H1 (cell line): Measurements from ENCODE around the gene BSN. TPM values are rescaled to one million over a fixed set of nuclear protein-coding genes. Genes with fewer than 3 reads are reported as not detected.
A peak's percentile ranks its signal among the peaks of the same experiment; 100 is the strongest.

Experiments
- CTCF ChIA-PET: fragments of 300-600 bp; sonication (Branson Sonifier 250); formaldehyde crosslinking; loops from one replicate; lab custom pipeline; 2021; ENCODE audit not compliant: partially characterized antibody; lab: Charles Lee
- POLR2A ChIA-PET: fragments of 300-600 bp; sonication (Branson Sonifier 250); formaldehyde crosslinking; loops from one replicate; lab custom pipeline; 2021; ENCODE audit warnings: inconsistent platforms; ENCODE audit not compliant: partially characterized antibody; lab: Charles Lee
- DNase-seq, 2 experiments: peaks; one replicate each; pipeline versions ENCODE4 v3.0.0 to v3.0.0-alpha.2; 2010 to 2022; ENCODE audit warnings: low spot score in 2 of 2, low read depth in 1 of 2, mixed read lengths in 1 of 2
- FAIRE-seq: peaks from 2 replicates; lab custom pipeline; 2011; peaks lifted over from hg19 to GRCh38; lab: Jason Lieb, UNC
- H2AFZ ChIP-seq: 2 replicates; pipeline ENCODE4 v1.8.1; 2012; ENCODE audit warnings: low read length, inconsistent platforms
- H2AK5ac ChIP-seq: 2 replicates; pipeline ENCODE4 v1.6.1; 2013; ENCODE audit warnings: low read depth, low read length
- H2BK120ac ChIP-seq: replicated peaks from 2 replicates; pipeline ENCODE3; 2013; ENCODE audit warnings: low read depth, low read length, inconsistent platforms
- H2BK12ac ChIP-seq: 2 replicates; pipeline ENCODE4 v1.6.1; 2013; ENCODE audit warnings: low read depth, low read length
- H2BK15ac ChIP-seq: 2 replicates; pipeline ENCODE4 v1.6.1; 2013; ENCODE audit warnings: low read length
- H2BK20ac ChIP-seq: 2 replicates; pipeline ENCODE4 v1.6.1; 2013; ENCODE audit warnings: low read length
- H2BK5ac ChIP-seq: 2 replicates; pipeline ENCODE4 v1.6.1; 2013; ENCODE audit warnings: low read depth, low read length
- H3K14ac ChIP-seq: 2 replicates; pipeline ENCODE4 v1.6.1; 2013; ENCODE audit warnings: inconsistent platforms; ENCODE audit not compliant: insufficient read length
- H3K18ac ChIP-seq: 2 replicates; pipeline ENCODE4 v1.6.1; 2013; ENCODE audit warnings: low read length; ENCODE audit errors: extremely low read depth
- H3K23ac ChIP-seq: 2 replicates; pipeline ENCODE4 v1.6.1; 2013; ENCODE audit warnings: inconsistent platforms; ENCODE audit not compliant: insufficient read length
- H3K23me2 ChIP-seq: 2 replicates; pipeline ENCODE4 v1.6.1; 2013; ENCODE audit warnings: low read depth, low read length
- H3K27ac ChIP-seq: 2 replicates; pipeline ENCODE4 v1.6.1; 2011; ENCODE audit warnings: low read depth, low read length, inconsistent platforms
- H3K27me3 ChIP-seq, 4 experiments: replicated peaks in 1 of 4; 1 replicate in 1 of 4; 2 replicates in 3 of 4; pipeline versions ENCODE4 v1.6.1 to v1.8.1; 2011 to 2013; ENCODE audit warnings: low read length in 3 of 4, mild to moderate bottlenecking in 3 of 4, inconsistent platforms in 2 of 4, mixed read lengths in 2 of 4, moderate library complexity in 1 of 4; ENCODE audit not compliant: control insufficient read depth in 3 of 4, insufficient read depth in 3 of 4; ENCODE audit errors: extremely low read depth in 1 of 4
- H3K36me3 ChIP-seq, 4 experiments: 2 replicates each; pipeline versions ENCODE4 v1.6.1 to v1.8.1; 2011 to 2013; ENCODE audit warnings: mild to moderate bottlenecking in 4 of 4, low read length in 3 of 4, moderate library complexity in 2 of 4, control low read depth in 1 of 4, inconsistent platforms in 1 of 4; ENCODE audit not compliant: insufficient read depth in 4 of 4, control insufficient read depth in 2 of 4
- H3K4ac ChIP-seq: replicated peaks from 2 replicates; pipeline ENCODE3; 2013; ENCODE audit warnings: low read length, low read depth, mixed read lengths, inconsistent platforms; ENCODE audit not compliant: insufficient read length
- H3K4me1 ChIP-seq, 4 experiments: replicated peaks in 1 of 4; 1 replicate in 1 of 4; 2 replicates in 3 of 4; pipeline versions ENCODE4 v1.6.1 to v1.8.1; 2011 to 2013; ENCODE audit warnings: low read length in 3 of 4, inconsistent platforms in 2 of 4, mixed read lengths in 1 of 4; ENCODE audit not compliant: insufficient read depth in 4 of 4, control insufficient read depth in 3 of 4
- H3K4me2 ChIP-seq, 2 experiments: 2 replicates each; pipeline versions ENCODE4 v1.6.1 to v1.8.1; 2011 to 2013; ENCODE audit warnings: low read depth in 2 of 2, low read length in 2 of 2, control low read depth in 1 of 2, inconsistent platforms in 1 of 2, mild to moderate bottlenecking in 1 of 2; ENCODE audit not compliant: insufficient read depth in 1 of 2
- H3K4me3 ChIP-seq, 4 experiments: fragments of 200-600, 300-600 bp in 1 of 4; sonication (generic), shearing (Covaris generic), sonication (Bioruptor Twin) in 1 of 4; 2 replicates each; pipeline versions ENCODE4 v1.5.1 to v1.8.1; 2011 to 2016; ENCODE audit warnings: low read length in 4 of 4, low read depth in 3 of 4, control low read depth in 2 of 4, inconsistent platforms in 2 of 4, mild to moderate bottlenecking in 2 of 4, mixed read lengths in 1 of 4, moderate library complexity in 1 of 4; ENCODE audit not compliant: insufficient read depth in 2 of 4; ENCODE audit errors: extremely low read depth in 1 of 4
- H3K56ac ChIP-seq: replicated peaks from 2 replicates; pipeline ENCODE3; 2013; ENCODE audit warnings: low read depth, mild to moderate bottlenecking, mixed read lengths, low read length, inconsistent platforms; ENCODE audit not compliant: insufficient read length
- H3K79me1 ChIP-seq: 2 replicates; pipeline ENCODE4 v1.6.1; 2013; ENCODE audit warnings: low read depth, low read length, control low read depth
- H3K79me2 ChIP-seq, 2 experiments: 2 replicates each; pipeline versions ENCODE4 v1.6.1 to v1.8.1; 2012 to 2013; ENCODE audit warnings: low read length in 2 of 2, mild to moderate bottlenecking in 2 of 2, inconsistent platforms in 1 of 2; ENCODE audit not compliant: insufficient read depth in 2 of 2, control insufficient read depth in 1 of 2
- H3K9ac ChIP-seq, 4 experiments: replicated peaks in 1 of 4; 1 replicate in 1 of 4; 2 replicates in 3 of 4; pipeline versions ENCODE4 v1.6.1 to v1.8.1; 2011 to 2013; ENCODE audit warnings: low read depth in 3 of 4, low read length in 3 of 4, control low read depth in 2 of 4, mild to moderate bottlenecking in 2 of 4, moderate library complexity in 2 of 4, inconsistent platforms in 1 of 4; ENCODE audit errors: extremely low read depth in 1 of 4
- H3K9me3 ChIP-seq, 2 experiments: 2 replicates each; pipeline versions ENCODE4 v1.6.1 to v1.8.1; 2012 to 2013; ENCODE audit warnings: mild to moderate bottlenecking in 2 of 2, moderate library complexity in 2 of 2, control low read depth in 1 of 2, inconsistent platforms in 1 of 2, low read depth in 1 of 2, low read length in 1 of 2, mixed read lengths in 1 of 2; ENCODE audit not compliant: insufficient read depth in 2 of 2
- H4K20me1 ChIP-seq, 2 experiments: replicated peaks in 1 of 2; 2 replicates each; pipeline versions ENCODE3 to v1.8.1; 2011 to 2013; ENCODE audit warnings: inconsistent platforms in 2 of 2, low read length in 2 of 2, mild to moderate bottlenecking in 1 of 2; ENCODE audit not compliant: insufficient read depth in 2 of 2, control insufficient read depth in 1 of 2
- H4K5ac ChIP-seq: 2 replicates; pipeline ENCODE4 v1.6.1; 2013; ENCODE audit warnings: low read length, low read depth, mixed read lengths, inconsistent platforms; ENCODE audit not compliant: insufficient read length
- H4K8ac ChIP-seq: 2 replicates; pipeline ENCODE4 v1.8.0; 2013; ENCODE audit warnings: mild to moderate bottlenecking, moderate library complexity, low read length, inconsistent platforms; ENCODE audit not compliant: insufficient read depth; ENCODE audit errors: extremely low read depth
- H4K91ac ChIP-seq: replicated peaks from 2 replicates; pipeline ENCODE3; 2013; ENCODE audit warnings: low read length, mixed read lengths, inconsistent platforms; ENCODE audit not compliant: insufficient read length
- POLR2AphosphoS5 ChIP-seq: IDR thresholded peaks from 2 replicates; pipeline ENCODE4 v1.6.1; 2011; ENCODE audit warnings: low read depth, low read length
- RNF2 ChIP-seq: fragments of 200-900, 300-1000 bp; sonication (generic); IDR thresholded peaks from 2 replicates; pipeline ENCODE4 v1.7.1; 2016; ENCODE audit warnings: borderline replicate concordance, low read depth, mild to moderate bottlenecking, antibody characterized with exemption, low read length; ENCODE audit not compliant: poor library complexity, severe bottlenecking; ENCODE audit errors: missing control alignments
- WGBS, 2 experiments: shearing (Covaris generic) in 1 of 2; methylation state at CpG; one replicate each; pipeline versions ENCODE4 v1.1.6 to v1.1.7; 2013 to 2015; ENCODE audit warnings: low lambda C conversion rate in 2 of 2, mixed read lengths in 2 of 2, inconsistent platforms in 1 of 2, low coverage in 1 of 2, missing lambda C conversion rate in 1 of 2; ENCODE audit not compliant: insufficient replicate concordance in 2 of 2, insufficient coverage in 1 of 2, insufficient read length in 1 of 2; ENCODE audit errors: extremely low coverage in 1 of 2, missing lambda C conversion rate in 1 of 2; 5-methylcytosine and 5-hydroxymethylcytosine counted together
- polyA plus RNA-seq, 7 experiments: library from polyadenylated mRNA; depleted of rRNA in 3 of 7; stranded (reverse) in 5 of 7; unstranded in 2 of 7; fragments of >200 nt in 5 of 7; fragments of 200-250 nt in 2 of 7; gene quantifications; 1 replicate in 5 of 7; 2 replicates in 1 of 7; 4 replicates in 1 of 7; pipeline versions ENCODE4 v1.2.1 to v1.2.3, GENCODE V29; 2011 to 2013; ENCODE audit warnings: missing spikeins in 2 of 7, mixed read lengths in 2 of 7
- total RNA-seq: library from RNA; stranded (reverse); fragmentation: NEBNext Ultra II Directional; extraction: Animal tissue kit (Norgen Biotek cat#: 25700); gene quantifications from 2 replicates; pipeline ENCODE4 v1.2.1, GENCODE V29; 2021
- TF ChIP-seq, protein P1 (sequence below), 3 experiments: IDR thresholded peaks; 1 replicate in 2 of 3; 2 replicates in 1 of 3; pipeline versions ENCODE4 v1.5.1 to v1.6.1; 2011; ENCODE audit warnings: low read length in 3 of 3, mild to moderate bottlenecking in 3 of 3, inconsistent platforms in 2 of 3, low read depth in 1 of 3, moderate library complexity in 1 of 3; ENCODE audit not compliant: insufficient read depth in 1 of 3; ENCODE audit errors: control extremely low read depth in 1 of 3

Gene BSN
- total and polyA plus RNA-seq, 2 of the 8 experiments (the other 6 are each of a cell fraction or from before 2014, with no cell fraction given): 0.60 to 3.0 TPM

DNA sequence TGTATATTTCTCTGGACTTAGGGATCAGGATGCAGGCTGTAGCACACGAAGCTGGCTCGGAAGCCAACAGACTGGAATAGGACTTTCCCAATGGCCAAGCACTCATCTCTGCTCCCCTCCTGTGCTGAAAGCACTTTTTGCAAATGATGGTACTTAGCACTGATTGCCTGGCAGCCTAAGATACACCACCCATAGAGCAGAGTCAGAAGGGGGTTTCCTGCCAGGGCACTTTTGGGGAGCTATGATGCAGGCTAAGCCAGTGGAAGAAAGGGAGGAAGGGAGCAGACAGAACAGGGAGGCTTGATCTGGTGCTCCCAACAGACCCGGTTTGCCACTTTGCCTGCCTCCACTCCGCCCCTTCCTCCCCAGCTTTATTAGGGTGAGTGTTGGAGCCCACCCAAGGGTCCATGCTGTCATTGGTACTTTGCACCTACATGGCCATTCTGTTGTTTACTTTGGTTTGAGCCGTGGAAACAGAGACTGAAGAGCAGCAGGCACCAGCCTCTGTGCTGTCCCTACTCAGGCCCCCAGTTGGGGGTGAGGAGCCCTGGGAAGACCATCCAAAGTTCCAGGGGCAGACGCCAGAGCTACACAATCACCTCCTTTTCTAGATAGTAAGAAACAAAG lies 15.9 kb downstream of the BSN start:
- Histone ChIP-seq H4K20me1 (no peaks in the 10 kb centered on the region), H2BK120ac (no peak overlapping the region), H3K4ac (no peak overlapping the region), H2AFZ (no peak overlapping the region), H2BK5ac (peak overlapping the region; percentile 29; the same call in 1 of the 2 replicates), H3K4me3 (no peak overlapping the region), H3K27me3 (no peaks in the 10 kb centered on the region; a peak in 1 of 7 replicates), H4K8ac (peak overlapping the region; percentile 35; the same call in 1 of the 2 replicates), H2AK5ac (no peak overlapping the region), H2BK15ac (no peak overlapping the region), H3K27ac (no peak overlapping the region), H3K23ac (no peak overlapping the region), H4K91ac (no peak overlapping the region), H3K79me1 (0 out of 2 replicates have a peak, but pooled peaks cover 2% of the 10 kb centered on the region), H3K36me3 (no peaks in the 10 kb centered on the region), H3K4me1 (peaks cover 0 to 12% (median 6%) of the 10 kb centered on the region in 4 experiments; a peak in 5 of 7 replicates), H2BK12ac (no peak overlapping the region), H3K56ac (no peak overlapping the region), H3K18ac (no peak overlapping the region), H4K5ac (no peak overlapping the region), H3K23me2 (no peaks in the 10 kb centered on the region), H2BK20ac (no peak overlapping the region), H3K79me2 (no peaks in the 10 kb centered on the region), H3K9ac (no peak overlapping the region), H3K9me3 (no peaks in the 10 kb centered on the region), H3K4me2 (peak overlapping the region in 1 of 2 experiments; percentile 43; a peak in 2 of 4 replicates), H3K14ac (no peak overlapping the region)
- FAIRE-seq: no peak
- WGBS, 2 experiments: 70% methylated on average over 6 of the region's 6 CpGs; no CpG with 5 or more reads in 1 of the 2 experiments
- TF ChIP-seq RNF2 (no peak), POLR2AphosphoS5 (no peak)
- TF ChIP-seq, protein P1, sequence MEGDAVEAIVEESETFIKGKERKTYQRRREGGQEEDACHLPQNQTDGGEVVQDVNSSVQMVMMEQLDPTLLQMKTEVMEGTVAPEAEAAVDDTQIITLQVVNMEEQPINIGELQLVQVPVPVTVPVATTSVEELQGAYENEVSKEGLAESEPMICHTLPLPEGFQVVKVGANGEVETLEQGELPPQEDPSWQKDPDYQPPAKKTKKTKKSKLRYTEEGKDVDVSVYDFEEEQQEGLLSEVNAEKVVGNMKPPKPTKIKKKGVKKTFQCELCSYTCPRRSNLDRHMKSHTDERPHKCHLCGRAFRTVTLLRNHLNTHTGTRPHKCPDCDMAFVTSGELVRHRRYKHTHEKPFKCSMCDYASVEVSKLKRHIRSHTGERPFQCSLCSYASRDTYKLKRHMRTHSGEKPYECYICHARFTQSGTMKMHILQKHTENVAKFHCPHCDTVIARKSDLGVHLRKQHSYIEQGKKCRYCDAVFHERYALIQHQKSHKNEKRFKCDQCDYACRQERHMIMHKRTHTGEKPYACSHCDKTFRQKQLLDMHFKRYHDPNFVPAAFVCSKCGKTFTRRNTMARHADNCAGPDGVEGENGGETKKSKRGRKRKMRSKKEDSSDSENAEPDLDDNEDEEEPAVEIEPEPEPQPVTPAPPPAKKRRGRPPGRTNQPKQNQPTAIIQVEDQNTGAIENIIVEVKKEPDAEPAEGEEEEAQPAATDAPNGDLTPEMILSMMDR (IDR thresholded peaks at IDR 0.05; ENCODE audit: control extremely low read depth in 1 of 3, insufficient read depth in 1 of 3, low read depth in 1 of 3, low read length in 3 of 3): no peak
- ChIA-PET CTCF (interaction anchor here (0.8 to 10.9 kb wide), 10 partner anchors 12 to 101 kb away, joined by 3 to 101 read pairs (median 4); partner anchors contain the start of gene BSN), POLR2A (interaction anchor here (1.7 kb wide), 2 partner anchors 9 to 101 kb away, joined by 3 to 4 read pairs; no protein-coding TSS in a partner anchor)
- DNase-seq: no peak
